ENCODE results near the gene SMCO2.

Gene SMCO2

DNA sequence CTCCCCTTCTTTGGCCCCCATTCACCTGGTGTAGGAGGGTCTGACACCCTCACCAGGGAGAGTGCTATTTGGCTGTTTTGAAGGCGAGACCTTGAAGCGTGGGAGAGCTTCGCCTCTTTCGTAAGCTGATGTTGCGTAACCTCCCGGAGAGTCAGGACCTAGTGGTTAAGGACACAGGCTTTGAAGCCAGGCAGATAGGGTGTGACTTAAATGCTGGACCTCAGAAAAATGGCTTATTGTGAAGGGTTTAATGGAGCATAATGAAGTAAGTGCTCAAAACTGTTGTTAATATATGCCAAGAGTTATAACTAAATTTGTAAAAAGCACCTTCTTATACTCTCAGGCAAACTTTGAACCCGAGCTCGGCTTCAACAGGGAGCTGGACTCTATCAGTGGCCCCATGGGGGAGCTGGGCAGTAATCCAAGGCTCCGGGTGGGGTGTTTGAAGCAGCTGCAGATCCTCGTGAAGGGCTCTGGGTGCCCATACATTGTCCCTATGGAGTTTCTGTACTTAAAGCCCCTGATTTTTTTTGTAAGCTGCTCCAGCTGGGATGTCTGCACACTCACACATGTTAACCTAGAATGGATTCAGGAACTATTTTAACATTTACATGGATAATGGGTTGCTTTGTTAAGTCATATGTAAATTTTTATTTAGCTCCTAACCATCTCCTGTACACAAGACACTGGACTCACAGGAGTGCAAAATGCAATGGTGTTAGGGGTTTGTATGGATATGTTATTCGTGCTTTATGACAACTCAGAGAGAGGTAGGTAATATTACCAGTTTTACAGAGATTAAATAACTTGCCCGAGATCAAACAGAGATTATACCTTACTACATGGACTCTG lies 103.5 kb downstream of the SMCO2 start:
- TF ChIP-seq, protein P1, sequence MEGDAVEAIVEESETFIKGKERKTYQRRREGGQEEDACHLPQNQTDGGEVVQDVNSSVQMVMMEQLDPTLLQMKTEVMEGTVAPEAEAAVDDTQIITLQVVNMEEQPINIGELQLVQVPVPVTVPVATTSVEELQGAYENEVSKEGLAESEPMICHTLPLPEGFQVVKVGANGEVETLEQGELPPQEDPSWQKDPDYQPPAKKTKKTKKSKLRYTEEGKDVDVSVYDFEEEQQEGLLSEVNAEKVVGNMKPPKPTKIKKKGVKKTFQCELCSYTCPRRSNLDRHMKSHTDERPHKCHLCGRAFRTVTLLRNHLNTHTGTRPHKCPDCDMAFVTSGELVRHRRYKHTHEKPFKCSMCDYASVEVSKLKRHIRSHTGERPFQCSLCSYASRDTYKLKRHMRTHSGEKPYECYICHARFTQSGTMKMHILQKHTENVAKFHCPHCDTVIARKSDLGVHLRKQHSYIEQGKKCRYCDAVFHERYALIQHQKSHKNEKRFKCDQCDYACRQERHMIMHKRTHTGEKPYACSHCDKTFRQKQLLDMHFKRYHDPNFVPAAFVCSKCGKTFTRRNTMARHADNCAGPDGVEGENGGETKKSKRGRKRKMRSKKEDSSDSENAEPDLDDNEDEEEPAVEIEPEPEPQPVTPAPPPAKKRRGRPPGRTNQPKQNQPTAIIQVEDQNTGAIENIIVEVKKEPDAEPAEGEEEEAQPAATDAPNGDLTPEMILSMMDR (IDR thresholded peaks at IDR 0.05), result no peak

DNA sequence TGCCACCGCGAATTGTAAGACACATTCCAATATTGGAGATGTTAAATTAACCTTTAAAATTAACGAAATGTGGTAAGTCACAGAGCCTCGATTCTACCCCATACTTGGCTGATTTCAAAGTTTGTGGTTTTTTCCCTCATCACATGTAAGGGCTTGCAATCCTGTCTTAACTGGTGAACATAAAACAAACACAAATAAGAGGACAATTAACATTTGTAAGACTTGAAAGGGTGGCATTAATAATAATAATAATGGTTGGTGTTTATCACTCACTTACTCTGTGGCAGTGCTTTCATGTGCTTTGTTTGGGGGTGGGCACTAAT lies 104.1 kb downstream of the SMCO2 start:
- TF ChIP-seq, protein P1 (IDR thresholded peaks at IDR 0.05), result no peak

DNA sequence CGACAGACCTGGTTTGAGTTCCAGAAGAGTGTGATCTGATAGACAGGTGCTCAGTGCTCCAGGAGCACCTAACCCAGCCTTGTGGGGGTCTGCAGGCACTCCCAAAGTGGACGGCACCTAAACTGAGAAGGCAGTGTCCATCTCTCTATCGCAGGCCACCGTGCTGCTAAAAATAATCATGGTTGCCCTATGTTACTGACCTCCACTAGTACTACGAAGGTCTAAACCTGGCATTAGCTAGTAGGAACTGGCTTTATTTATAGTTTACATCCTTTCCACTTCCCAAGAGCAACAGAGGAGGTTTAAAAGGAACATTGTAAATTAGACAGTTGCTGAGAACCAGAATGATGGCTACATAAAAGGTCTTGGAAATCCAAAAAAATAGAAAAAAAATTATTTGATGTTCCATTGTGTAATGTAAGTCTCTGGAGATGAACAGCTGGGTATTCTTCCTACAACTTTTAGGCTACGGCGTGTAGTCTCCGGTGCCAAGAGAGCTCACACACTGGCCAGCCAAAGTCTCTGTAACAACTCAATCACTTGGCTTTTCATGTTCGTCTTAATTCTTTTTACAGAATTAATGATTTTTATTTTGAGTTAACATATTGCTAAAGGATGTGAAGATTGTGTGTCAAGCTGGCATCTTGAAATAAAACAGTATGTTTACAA lies 104.8 kb downstream of the SMCO2 start:
- TF ChIP-seq, protein P1 (IDR thresholded peaks at IDR 0.05), result no peak
